Right lobe of liver (tissue), 4 donors: Measurements from ENCODE around the gene DAPK1.

Experiments used
- CTCF ChIP-seq, 4 donors: fragments of 200-600 bp in 3 of 4; fragments of 450-650 bp in 1 of 4; IDR thresholded peaks; one replicate each; pipeline versions ENCODE4 v1.5.1 to v1.8.0; 2016 to 2022; ENCODE audit warnings: antibody characterized with exemption in 4 of 4, mild to moderate bottlenecking in 2 of 4
- POLR2A ChIP-seq: fragments of 450-650 bp; IDR thresholded peaks from one replicate; pipeline ENCODE4 v1.6.1; 2017; ENCODE audit warnings: antibody characterized with exemption, mild to moderate bottlenecking
- donor health status: DM: no; HTN: no; CAD: no.
- donor health status: DM: no; HTN: no; CAD: no.
- donor health status: DM: no; HTN: yes; CAD: no.

- no peak for TF ChIP-seq CTCF (IDR thresholded peaks at IDR 0.05)
- no peak for TF ChIP-seq POLR2A
These were observed 44.0 kb downstream of the DAPK1 start for GRCh38 chr9:87541663-87542062.
